HG02798 (cell line): ENCODE data around the gene ABT1.
"Not testable (repeated sequence)": the region's sequence is repeated elsewhere in the genome, so short reads cannot be mapped to it uniquely, and the experiment has no call there.

Experiments
- ATAC-seq: cut with Tn5 transposase; IDR thresholded peaks from one replicate; pipeline ENCODE4 v1.9.1; 2021; ENCODE audit warnings: mild to moderate bottlenecking; ENCODE audit not compliant: unreplicated experiment, poor library complexity

ABT1 gene

DNA sequence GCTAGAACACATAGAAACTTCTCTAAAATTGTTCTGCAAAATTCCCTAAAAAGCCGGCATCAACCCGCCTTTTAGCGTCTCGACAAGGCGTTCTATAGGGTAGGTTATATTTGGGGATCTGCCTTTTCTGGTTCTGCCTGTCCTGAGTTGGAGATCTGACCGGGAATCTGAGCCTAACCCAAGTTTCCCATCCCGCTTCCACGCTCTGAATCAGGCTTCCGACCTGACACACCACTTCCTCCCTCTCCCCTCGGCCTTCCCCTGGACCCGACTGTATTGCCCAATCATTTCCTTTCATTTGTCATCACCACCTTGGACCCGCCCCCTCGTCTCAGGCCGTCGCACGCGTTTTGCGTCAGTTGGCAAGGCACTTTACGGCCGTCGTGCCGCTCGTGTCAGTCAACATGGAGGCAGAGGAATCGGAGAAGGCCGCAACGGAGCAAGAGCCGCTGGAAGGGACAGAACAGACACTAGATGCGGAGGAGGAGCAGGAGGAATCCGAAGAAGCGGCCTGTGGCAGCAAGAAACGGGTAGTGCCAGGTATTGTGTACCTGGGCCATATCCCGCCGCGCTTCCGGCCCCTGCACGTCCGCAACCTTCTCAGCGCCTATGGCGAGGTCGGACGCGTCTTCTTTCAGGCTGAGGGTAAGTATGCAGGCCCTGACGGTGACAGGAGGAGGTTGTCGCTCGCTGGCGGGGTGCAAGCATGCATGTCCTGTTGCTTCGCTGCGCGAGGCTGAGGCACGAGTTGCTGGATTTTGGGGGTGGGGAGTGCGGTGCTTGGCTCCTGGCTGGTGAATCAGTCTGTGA lies at the start of gene ABT1:
ABT1 (plus strand) TSS at position 375 of the 810 bp plus-strand sequence; CDS start at position 405, 30 bp downstream.
- ATAC-seq: peak; percentile 90

DNA sequence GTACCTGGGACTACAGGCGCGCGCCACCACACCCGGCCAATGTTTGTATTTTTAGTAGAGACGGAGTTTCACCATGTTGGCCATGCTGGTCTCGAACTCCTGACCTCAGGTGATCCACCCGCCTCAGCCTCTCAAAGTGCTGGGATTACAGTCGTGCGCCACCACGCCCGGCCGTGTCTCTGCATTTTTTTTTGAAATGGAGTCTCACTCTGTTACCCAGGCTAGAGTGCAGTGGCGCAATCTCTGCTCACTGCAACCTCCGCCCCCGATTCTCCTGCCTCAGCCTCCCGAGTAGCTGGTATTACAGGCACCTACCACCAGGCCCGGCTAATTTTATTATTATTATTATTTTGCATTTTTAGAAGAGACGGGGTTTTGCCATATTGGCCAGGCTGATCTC lies 49.4 kb upstream of the ABT1 start:
- not testable (repeated sequence) for ATAC-seq

DNA sequence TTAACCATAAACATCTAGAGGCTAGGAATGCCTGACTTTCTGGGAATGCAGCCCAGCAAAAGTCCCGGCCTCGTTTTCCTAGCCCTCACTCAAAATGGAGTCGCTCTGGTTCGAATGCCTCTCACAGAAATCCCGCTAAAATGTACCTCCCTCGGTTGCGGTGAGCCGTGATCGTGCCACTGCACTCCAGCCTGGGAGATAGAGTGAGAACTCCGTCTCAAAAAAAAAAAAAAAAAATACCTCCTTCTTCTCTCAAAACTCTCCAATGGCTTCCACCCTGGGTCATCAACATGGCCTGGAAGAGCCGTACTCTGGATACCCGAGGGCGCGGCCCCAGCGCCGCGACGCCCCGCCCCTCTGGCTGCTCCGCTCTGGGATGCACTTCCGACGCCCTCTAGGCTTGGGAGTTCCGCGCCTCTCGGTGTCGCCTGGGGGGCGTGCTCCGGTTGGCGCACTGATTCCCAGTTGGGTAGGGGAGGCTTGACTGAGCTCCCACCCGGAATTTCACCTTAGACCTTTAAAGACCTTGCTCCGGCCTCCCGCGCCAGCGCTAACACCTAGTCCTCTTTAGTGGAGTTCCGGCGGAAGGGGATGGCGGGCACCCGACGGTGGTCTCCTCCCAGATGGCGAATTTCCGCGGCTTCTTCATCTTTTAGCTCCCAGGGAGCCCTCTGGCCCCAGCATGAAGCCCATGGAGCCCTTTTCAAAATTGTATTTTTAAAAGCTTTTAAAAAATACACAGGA lies 46.3 kb upstream of the ABT1 start:
- ATAC-seq: peak; percentile 33

DNA sequence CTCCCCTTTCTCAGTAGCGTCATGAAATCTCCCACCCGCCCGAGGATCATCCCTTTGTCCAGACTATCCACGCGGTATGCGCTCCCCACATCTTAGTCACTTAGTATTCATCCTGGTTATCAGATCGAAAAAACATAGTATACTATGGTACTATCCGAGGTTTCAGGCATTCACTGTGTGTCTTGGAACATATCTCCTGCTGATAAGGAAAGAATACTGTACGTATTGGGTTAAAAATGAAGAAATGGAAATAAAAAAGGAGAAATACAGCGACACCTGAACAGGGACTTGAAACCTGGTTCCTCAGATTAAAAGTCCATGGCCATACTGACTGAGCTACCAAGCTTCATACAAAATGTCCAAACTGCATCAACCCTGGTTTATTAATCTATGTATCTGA lies 44.5 kb upstream of the ABT1 start:
- ATAC-seq: no peak

DNA sequence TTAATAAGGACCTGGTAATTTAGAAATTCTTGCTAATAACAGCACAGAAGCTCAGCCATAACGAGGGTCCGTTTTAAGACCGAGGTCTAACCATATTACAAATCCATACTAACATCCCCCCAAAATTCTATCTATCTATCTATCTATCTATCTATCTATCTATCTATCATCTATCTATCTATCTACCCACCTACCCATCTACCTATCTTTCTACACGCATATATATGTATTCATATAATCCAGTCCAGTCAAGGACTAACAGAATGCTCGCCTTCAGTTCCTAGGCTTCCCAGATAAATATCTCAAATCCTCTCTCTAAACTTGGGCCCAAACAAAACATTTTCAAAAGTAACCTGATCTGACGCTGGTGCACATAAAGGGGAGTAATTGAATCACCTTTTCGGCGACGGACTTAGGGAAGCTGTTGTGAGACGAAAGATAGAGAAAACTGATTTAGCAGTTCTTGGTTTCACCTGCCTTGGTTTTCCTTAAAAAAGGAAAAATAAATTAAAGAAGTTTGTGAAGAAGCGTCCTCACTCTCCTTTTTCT lies 44.0 kb upstream of the ABT1 start:
- no peak for ATAC-seq

DNA sequence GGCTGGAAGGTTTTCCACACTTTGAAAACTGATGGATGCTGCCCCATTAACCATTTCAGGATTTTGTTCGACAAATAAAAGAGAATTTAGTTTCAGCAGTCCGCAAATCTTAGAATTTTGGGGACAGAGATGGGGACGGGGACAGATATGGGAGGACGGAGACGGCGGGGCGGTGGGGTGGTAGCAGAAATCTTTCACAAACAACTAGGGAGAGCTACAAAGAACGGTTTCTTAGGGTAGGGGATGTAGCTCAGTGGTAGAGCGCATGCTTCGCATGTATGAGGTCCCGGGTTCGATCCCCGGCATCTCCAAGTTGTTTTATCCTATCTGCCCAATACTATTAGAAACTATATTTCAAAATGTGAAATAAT lies 43.5 kb upstream of the ABT1 start:
- ATAC-seq: peak; percentile 36

DNA sequence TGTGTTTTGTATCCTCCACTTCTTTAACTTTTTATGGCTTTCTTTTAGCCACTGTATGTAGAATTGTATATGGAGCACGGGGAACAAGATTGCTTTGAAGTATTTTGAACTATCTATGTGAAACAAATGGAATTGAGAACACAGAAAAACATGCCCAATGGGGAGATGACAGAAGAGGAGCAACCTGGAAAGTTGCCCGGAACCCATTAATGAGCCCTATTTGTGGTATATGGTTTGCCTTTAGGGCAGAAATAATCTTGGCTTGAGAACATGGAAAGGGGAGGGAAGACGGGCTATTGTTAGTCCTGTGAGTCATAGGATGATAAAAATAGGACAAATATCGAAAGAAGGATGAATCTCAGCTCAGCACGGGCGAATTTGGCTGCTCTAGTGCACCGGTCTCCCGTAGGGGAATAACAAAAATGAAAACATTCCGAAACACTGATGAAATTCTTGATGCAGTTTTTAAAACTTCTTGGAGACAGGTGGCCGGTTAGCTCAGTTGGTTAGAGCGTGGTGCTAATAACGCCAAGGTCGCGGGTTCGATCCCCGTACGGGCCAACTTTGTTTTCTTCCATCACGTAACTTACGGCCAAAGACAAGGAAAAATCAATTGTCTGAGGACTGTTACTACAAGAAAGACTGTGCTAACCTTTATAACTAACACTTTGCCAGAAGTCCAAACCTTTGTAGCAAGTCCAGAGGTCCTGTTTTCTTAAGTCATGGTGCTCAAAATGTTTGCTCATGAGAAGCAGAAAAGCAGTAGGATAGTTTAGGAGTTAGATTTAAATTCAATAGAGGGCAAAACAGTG lies 42.9 kb upstream of the ABT1 start:
- peak; percentile 53 for ATAC-seq

DNA sequence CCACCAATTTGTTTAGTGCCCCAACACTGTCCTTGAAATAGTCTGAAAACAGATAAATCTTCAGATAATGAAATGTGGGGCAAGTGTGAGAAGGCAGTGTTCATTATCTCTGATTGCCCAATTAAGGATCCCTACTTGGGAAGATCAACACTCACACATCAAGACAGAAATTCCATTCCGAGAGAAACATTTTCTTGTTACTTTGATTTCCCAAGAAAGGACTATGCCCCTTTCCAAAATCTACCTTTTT lies 42.4 kb upstream of the ABT1 start:
- ATAC-seq: no peak

DNA sequence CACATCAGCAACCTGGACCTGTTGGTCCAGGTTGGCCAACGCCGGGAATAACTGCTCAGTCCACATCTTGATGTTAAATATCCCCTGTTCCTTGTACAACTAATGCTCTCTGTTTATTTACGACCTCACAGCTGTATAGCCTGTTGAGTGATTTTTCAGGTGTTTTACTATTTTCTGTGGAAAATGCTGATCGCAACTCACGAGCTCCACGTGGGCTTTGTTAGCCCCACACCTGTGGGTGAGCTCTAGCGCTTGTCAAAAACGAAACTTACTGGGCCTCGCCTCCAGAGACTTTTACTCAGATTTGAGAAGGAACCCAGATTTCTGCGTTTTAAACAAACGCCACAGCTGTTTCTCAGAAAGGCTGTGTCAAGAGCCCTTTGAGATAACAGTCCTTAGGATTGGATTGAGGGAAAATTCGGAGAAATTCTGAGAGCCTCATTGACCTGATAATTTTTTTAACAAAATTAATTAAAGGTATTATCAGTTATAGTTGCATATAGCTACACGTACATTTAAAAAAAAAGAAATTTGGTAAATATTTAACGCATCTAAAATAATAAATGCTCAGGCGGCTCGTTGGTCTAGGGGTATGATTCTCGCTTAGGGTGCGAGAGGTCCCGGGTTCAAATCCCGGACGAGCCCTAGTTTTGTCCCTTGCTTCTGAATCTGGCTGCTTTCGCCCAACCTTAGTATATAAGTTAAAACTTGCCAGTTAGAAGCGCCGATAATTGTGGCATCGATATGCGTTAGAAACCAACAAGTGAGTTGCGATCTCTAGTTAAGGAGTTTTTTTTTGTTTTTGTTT lies 41.9 kb upstream of the ABT1 start:
- ATAC-seq: peak; percentile 26

DNA sequence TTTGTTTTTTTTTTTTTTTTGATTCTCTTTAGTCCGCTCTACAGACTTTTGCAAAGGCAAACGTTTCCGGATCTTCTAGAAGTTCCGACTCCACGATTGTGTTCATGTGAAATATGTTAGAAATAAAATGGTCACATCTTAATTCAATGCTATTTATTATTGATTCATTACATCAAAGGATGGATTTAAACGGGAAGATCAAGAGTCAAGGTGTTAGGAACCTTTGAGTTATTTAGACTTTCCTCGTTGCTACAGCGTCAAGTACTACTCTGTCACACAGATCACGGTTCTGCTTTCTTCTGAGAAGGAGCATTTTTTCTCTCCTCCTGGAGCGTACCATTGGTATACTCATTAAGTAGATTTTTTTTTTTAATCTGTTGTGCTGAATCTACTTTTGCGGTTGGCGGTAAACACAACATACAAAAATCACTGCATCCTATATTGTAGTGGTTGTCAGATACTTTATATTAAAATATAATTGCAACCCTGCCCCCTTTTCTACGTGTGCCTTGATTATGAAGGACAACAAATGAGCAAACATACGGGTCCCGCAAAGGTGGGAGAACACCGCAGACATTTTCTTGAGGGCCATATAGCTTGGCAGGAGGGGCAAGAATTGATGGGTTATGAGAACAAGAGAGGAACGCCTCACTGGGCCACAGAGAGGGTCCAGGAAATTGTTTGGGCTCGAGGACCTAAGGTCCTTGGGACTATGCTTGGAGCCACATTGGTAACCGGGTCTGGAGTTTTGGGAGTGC lies 41.1 kb upstream of the ABT1 start:
- no peak for ATAC-seq

DNA sequence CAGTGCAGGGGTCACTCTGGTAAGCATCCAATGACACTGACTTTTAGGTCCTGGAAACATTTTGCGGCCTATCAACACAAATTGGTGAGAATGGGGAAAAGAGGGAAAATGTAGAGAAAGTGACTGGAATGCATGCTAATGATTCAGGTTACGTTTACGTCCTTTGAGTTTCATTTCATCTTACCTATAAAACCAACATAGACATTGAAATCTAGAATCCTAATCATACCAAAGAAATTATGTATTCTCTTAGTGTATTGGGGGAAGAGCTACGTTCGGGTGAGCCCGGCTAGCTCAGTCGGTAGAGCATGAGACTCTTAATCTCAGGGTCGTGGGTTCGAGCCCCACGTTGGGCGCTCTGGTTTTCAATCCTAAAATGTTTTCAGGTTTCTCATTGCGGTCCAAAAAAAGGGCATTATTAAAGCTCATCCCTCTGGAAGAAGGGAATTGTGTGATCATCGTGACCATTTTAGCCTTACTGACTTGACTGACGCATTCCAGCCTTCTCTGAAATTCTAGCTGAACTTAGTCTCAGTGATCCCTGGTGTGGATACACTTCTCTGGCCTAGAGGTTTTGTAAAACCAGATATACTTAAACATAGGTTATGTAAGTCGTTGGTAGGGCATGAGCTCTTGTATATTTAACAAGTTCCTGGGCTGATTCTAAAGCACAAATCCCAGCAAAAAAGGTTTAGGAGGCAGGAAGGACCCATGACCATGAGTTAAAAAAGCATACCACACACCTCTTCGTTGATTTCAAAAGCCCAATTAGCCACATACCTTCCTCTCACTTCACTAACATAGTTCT lies 40.3 kb upstream of the ABT1 start:
- no peak for ATAC-seq

DNA sequence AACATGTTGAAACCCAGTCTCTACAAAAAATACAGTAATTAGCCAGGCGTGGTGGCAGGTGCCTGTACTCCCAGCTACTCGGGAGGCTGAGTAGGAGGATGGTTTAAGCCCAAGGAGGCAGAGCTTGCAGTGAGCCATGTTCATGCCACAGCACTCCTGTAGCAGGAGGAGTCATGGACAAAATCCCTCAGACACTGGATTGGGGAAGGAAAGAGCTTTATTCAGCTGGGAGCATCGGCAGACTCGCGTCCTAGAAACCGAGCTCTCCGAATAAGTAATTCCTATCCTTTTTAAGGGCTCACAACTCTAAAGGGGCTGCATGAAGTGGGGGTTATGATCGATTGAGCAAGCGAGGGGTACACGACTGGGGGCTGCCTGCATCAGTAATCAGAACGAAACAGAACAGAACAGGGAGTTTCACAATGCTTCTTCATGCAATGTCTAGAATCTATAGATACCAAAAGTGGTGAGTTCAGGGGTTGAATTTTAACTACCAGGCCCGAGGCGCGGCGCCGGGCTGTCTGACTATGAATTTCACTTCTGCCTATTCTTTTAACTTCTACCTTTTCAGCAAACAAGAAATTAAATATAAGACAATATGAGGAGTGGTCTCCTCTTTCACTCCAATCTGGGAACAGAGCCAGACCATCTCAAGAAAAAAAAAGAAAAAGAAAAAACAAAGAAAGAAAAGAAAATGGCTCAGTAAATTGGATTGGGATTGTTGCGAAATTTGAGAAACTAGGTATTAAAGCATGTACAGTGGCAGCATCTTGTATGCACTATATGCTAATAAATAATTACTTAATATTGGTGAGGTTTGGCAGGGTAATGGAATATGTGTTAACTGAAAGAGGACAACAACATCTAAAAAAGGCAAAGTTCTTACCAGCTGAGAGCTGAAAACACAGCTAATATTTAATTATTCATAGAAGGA lies 35.0 kb upstream of the ABT1 start:
- no peak for ATAC-seq

DNA sequence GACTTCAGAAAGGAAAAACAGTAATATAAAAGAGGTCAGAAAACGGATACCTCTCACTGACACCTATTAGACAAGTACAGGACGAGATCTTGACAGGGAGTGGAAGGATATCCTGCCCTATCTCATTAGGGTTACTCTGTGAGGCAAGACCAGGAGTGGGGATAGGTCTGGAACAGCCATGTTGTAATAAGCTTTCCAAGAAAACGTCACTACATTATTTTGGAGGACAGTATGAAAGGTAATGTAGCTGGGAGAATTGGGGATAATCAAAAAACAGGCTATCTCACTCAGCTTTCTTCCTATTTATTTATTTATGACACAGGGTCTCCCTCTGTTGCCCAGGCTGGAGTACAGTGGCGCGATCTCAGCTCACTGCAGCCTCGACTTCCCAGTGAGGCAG lies 33.3 kb upstream of the ABT1 start:
- no peak for ATAC-seq

DNA sequence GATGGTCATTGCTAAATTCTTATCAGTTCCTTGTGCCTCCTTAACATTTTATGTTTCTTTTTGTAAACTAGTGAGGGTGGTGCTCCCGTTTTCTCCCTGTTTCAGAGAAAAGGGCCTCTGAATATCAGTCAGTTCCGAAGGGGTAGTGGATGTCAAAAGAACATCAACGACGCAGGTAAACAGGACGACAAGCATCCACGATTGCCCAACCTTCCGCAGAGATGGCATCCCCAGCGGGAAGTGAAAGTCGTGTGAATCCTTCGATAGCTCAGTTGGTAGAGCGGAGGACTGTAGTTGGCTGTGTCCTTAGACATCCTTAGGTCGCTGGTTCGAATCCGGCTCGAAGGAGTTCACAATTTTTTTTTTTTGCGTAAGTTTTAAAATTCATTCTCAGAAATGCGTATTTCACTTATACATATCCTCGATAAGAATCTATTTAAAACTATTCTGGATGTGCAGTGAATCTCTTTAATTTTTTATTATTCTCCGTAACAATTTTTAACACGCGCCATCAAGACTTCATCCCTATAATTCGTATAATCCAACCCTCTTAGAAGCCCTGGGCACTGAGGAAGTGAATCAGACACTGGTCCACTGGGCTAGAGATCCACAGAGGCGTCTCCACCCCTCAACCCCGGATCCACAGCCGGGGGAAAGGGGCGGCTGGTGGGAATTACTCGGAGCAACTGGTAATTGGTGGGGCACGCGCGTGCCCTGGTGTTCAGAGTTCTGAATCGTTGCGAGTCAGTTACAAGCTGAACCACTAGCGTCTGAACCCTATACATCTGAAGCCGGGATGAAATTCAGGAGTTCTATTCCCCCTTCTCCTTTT lies 27.9 kb upstream of the ABT1 start:
- ATAC-seq: peak; percentile 72

DNA sequence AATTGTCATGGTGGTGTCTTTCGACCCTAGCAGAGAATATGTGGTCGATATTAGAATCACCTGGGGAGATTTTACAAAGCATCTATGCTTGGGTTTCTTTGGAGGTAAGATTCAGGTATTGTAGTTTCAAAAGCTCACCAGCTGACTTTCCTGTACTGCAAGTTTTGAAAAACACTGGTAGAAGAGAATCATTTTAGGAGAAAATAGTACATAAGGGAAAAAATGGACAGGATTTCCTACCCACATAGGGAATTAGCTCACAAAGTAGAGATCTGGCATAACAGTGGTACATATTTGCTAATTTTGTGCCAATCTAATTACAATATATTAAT lies 27.4 kb upstream of the ABT1 start:
- ATAC-seq: no peak

DNA sequence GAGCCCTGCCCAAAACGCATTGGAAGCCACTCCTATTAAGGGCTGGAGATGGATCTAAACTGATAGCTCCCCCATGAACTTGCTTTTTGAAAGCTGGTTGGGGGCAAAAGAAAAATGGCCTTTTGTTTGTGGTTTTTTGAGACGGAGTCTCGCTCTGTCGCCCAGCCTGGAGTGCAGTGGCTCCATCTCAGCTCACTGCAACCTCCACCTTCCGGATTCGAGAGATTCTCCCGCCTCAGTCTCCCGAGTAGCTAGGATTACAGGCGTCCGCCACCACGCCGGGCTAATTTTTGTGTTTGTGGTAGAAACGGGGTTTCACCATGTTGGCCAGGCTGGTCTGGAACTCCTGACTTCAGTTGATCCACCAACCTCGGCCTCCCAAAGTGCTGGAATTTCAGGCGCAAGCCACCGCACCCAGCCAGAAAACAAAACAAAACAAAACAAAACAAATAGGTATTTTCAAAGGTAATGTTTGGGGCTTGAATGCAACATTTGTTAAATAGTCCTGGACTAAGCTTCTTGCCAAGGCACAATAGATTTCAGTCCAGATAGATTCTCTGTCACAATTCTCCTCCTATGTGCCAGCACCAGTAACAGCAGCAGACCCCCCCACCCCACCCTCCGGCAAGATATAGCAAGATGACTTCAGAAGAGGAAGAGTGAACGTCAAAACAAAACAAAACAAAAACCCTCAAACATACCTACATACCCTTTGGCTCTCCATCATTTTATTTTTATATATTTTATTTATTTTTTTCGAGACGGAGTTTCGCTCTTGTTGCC lies 26.5 kb upstream of the ABT1 start:
- ATAC-seq: no peak
